Measurements from ENCODE around the gene ANKRD11. TPM values are rescaled to one million over a fixed set of nuclear protein-coding genes. Genes with fewer than 3 reads are reported as not detected.

The ANKRD11 gene
- total and polyA plus RNA-seq, 8 donors = 43.9 to 74.0 (median 46.2) TPM

DNA sequence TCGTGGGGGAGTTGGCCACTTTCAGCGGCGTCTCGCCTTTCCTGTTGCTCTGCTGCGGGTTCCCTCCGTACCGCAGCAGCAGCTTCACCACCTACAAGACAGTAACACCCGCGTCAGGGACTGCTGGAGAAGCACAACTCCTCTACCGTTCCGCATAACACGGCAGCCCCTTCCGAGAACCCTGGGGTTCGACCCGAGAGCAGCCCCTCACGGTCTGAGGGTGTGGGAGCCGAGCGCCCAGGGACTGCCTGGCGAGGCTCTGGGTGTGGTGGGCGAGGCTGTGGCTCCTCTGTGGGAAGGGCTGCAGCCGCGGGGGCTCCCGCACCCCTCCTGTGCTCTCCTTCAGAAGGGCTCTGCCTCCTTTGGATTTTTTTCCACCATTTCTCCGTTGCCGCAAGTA lies 204.3 kb downstream of the ANKRD11 start:
- Histone ChIP-seq H3K36me3 (peaks cover 7 to 62% (median 22%) of the 10 kb centered on the region in 3 donors), H3K4me3 (no peak overlapping the region), H3K27me3 (no peaks in the 10 kb centered on the region), H3K4me1 (no peaks in the 10 kb centered on the region), H3K27ac (no peak overlapping the region), H3K9me3 (no peaks in the 10 kb centered on the region)
- peak in 1 of 6 donors; percentile 39 for DNase-seq
- FAIRE-seq = no peak
- ATAC-seq = no peak
- intact Hi-C loops (cut with DNase I) = no loop called here
- WGBS, 2 donors = 93 to 94% methylated on average over 25 of the region's 25 CpGs
- TF ChIP-seq, protein P1, sequence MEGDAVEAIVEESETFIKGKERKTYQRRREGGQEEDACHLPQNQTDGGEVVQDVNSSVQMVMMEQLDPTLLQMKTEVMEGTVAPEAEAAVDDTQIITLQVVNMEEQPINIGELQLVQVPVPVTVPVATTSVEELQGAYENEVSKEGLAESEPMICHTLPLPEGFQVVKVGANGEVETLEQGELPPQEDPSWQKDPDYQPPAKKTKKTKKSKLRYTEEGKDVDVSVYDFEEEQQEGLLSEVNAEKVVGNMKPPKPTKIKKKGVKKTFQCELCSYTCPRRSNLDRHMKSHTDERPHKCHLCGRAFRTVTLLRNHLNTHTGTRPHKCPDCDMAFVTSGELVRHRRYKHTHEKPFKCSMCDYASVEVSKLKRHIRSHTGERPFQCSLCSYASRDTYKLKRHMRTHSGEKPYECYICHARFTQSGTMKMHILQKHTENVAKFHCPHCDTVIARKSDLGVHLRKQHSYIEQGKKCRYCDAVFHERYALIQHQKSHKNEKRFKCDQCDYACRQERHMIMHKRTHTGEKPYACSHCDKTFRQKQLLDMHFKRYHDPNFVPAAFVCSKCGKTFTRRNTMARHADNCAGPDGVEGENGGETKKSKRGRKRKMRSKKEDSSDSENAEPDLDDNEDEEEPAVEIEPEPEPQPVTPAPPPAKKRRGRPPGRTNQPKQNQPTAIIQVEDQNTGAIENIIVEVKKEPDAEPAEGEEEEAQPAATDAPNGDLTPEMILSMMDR (IDR thresholded peaks at IDR 0.05) = no peak

DNA sequence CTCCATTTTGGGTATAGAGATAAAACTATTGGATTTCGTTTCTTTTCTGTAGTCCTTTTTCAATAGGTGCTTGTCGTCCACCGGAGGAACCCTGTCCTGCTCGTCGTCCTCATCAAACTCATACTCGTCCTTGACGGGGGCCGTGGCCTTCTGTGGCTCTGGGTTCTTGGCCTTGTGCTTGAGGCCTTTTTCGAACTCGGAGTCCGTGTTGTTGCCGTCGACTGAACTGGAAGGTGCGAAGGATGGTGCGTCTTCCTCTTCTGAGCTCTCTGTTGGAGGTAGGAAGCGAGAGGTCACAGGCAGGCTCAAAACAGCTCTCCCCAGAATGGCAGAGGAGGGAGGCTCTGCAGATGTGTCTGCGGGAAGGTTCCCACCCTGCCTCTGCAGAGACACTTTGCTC lies 205.0 kb downstream of the ANKRD11 start:
- FAIRE-seq (no peak), DNase-seq (no peak), ATAC-seq (no peak)
- Histone ChIP-seq H3K4me3 (no peak overlapping the region), H3K27me3 (no peaks in the 10 kb centered on the region), H3K9me3 (no peaks in the 10 kb centered on the region), H3K4me1 (no peaks in the 10 kb centered on the region), H3K27ac (no peak overlapping the region), H3K36me3 (peaks cover 7 to 69% (median 22%) of the 10 kb centered on the region in 3 donors)
- TF ChIP-seq, protein P1 (IDR thresholded peaks at IDR 0.05) = no peak
- intact Hi-C loops (cut with DNase I) = no loop called here
- 90 to 93% methylated on average over 17 of the region's 17 CpGs for WGBS, 2 donors

DNA sequence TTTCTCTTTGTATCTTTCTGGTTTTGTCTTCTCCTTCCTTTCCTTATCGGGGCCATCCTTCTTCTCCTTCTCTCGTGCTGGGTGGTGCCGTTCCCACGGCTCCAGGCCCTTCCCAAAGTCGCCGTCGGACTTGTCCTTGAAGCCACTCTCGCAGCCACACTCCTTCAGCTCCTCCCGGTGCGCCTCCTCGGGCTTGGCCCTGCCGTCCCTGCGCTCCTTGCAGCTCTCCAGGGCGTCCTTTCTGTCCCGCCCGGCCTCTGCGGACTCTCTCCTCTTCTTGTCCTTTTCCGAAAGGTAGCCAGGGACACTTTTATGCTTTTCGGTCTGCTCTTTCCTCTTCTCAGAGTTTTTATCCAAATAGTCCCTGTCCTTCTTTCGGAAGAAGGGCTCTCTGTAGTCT lies 206.9 kb downstream of the ANKRD11 start:
- DNase-seq (peak in 1 of 6 donors; percentile 33), FAIRE-seq (no peak), ATAC-seq (no peak)
- intact Hi-C loops (cut with DNase I) = loop anchor here in 1 of 3 donors (5.0 kb wide), 1 partner anchor 346 kb away; no protein-coding TSS in a partner anchor
- TF ChIP-seq, protein P1 (IDR thresholded peaks at IDR 0.05) = no peak
- Histone ChIP-seq H3K4me3 (no peak overlapping the region), H3K9me3 (no peaks in the 10 kb centered on the region), H3K4me1 (no peaks in the 10 kb centered on the region), H3K27me3 (no peaks in the 10 kb centered on the region), H3K36me3 (peaks cover 7 to 72% (median 22%) of the 10 kb centered on the region in 3 donors), H3K27ac (no peak overlapping the region)
- 87 to 88% methylated on average over 20 of the region's 20 CpGs for WGBS, 2 donors

DNA sequence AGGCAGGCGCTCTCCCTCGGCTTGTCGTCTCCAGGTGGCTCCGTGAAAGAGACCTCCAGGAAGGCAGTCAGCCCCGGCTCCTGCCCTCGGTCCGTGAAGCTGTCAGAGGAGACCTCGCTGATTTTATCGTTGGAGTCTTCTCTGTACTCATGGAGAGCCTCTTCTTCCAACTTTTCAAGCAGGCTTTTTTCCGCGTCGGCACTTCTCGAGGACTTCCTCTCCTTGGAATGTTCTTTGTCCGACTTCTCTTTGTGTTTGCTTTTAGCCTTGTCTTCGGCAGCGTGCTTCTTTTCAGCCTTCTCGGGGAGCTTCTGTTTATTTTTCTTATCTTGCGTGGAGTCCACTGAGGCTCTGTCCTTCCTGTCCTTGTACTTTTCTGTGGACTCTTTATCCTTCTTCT lies 207.8 kb downstream of the ANKRD11 start:
- peaks cover 7 to 70% (median 22%) of the 10 kb centered on the region in 3 donors for H3K36me3 ChIP-seq
- 91 to 94% methylated on average over 18 of the region's 18 CpGs for WGBS, 2 donors
- no peak overlapping the region for H3K27ac ChIP-seq
- no peaks in the 10 kb centered on the region for H3K4me1 ChIP-seq
- H3K9me3 ChIP-seq = no peaks in the 10 kb centered on the region
- intact Hi-C loops (cut with DNase I) = loop anchor here in 1 of 3 donors (5.0 kb wide), 1 partner anchor 345 kb away; no protein-coding TSS in a partner anchor
- no peak for FAIRE-seq
- no peaks in the 10 kb centered on the region for H3K27me3 ChIP-seq
- TF ChIP-seq, protein P1 (IDR thresholded peaks at IDR 0.05) = no peak
- H3K4me3 ChIP-seq = no peak overlapping the region
- DNase-seq = peak in 1 of 6 donors; percentile 33
- ATAC-seq = no peak

DNA sequence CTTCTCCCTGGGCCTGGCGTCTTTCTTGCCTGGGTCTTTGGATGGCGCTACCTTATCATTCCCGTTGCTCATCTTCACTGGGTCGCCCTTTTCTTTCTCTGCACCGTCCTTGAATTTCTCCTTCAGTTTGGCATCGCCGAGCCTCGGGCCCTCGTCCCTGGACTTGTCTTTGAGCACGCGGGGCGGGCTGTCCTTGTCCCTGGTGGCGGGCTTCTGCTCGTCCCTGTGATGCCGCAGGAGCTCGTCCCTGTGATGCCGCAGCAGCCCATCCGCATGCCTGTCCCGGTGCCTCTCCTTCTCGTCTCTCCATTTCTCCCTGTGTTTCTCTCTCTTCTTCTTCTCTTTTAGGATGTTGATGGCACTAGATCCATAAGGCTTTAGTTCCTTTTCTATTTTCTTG lies 208.5 kb downstream of the ANKRD11 start:
- Histone ChIP-seq H3K27me3 (no peaks in the 10 kb centered on the region), H3K4me3 (no peak overlapping the region), H3K36me3 (peaks cover 7 to 68% (median 22%) of the 10 kb centered on the region in 3 donors), H3K27ac (no peak overlapping the region), H3K4me1 (no peaks in the 10 kb centered on the region), H3K9me3 (no peaks in the 10 kb centered on the region)
- intact Hi-C loops (cut with DNase I) = loop anchor here in 1 of 3 donors (5.0 kb wide), 1 partner anchor 345 kb away; no protein-coding TSS in a partner anchor
- TF ChIP-seq, protein P1 (IDR thresholded peaks at IDR 0.05) = no peak
- no peak for ATAC-seq
- 95 to 96% methylated on average over 20 of the region's 20 CpGs for WGBS, 2 donors
- FAIRE-seq = no peak
- peak in 1 of 6 donors; percentile 39 for DNase-seq

All from pancreas (tissue), 10 donors.